HepG2 (cell line): ENCODE measurements around the gene ST6GALNAC4.

ENCODE experiments used
- TEAD3 ChIP-seq: optimal IDR thresholded peaks from 2 replicates; pipeline ENCODE3; 2016; ENCODE audit warnings: borderline replicate concordance
- UBTF ChIP-seq: sonication (generic); formaldehyde crosslinking; IDR thresholded peaks from 2 replicates; pipeline ENCODE4 v1.4.0; 2020; ENCODE audit warnings: mild to moderate bottlenecking, missing genetic modification reagents
- YY1 ChIP-seq: IDR thresholded peaks from 2 replicates; pipeline ENCODE4 v1.6.1; 2011; ENCODE audit warnings: low read length, low read depth, moderate library complexity, mild to moderate bottlenecking; ENCODE audit not compliant: insufficient read depth, insufficient replicate concordance
- ZBTB2 ChIP-seq: sonication (generic); formaldehyde crosslinking; IDR thresholded peaks from 2 replicates; pipeline ENCODE4 v1.8.0; 2022; ENCODE audit warnings: low read depth, missing genetic modification reagents

- TF ChIP-seq UBTF (no peak), TEAD3 (no peak), YY1 (no peak), ZBTB2 (CRISPR knock-in tag) (no peak)
Observed at GRCh38 chr9:127945338-127945737, 28.5 kb upstream of the ST6GALNAC4 start.
